ENCODE results near the gene MEF2B.

The MEF2B gene

GRCh38 chr19:19170053-19170872, at the start of gene MEF2B:
Gene MEF2B (minus strand): TSS chr19:19170263. CDS start chr19:19150735, 19,528 bp downstream.
- in situ Hi-C loops (cut with MboI; ENCODE audit: low sequenced_read_pairs) = loop anchor here (25.0 kb wide), 1 partner anchor 317 kb away; no protein-coding TSS in a partner anchor

DNA sequence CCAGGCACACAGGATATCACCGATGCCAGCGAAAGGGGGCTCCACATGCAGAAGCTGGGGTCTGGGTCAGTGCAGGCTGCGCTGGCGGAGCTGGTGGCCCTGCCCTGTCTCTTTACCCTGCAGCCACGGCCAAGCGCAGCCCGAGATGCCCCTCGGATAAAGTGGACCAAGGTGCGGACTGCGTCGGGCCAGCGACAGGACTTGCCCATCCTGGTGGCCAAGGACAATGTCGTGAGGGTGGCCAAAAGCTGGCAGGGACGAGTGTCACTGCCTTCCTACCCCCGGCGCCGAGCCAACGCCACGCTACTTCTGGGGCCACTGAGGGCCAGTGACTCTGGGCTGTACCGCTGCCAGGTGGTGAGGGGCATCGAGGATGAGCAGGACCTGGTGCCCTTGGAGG, 48.8 kb upstream of the MEF2B start:
- in situ Hi-C loops (cut with MboI; ENCODE audit: low sequenced_read_pairs) = no loop called here

DNA sequence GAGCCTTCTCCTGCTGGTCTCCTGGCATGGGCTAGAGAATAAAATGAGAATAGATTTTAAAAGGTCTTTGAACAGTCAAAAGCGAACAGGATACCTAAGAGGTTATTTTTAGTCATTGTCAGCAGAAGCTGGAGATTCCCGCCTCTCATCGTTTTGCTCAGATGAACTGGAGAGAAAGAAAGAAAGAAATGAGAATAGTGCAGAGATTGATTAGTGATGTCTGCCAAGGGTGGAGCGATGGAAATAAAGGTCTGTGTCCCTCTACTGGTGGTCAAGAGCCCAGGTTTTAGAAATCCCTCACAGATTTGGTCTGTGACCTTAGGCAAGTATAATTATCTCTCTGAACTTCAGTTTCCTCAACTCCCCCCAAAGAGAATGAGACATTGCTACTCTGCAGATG, 47.0 kb upstream of the MEF2B start:
- in situ Hi-C loops (cut with MboI; ENCODE audit: low sequenced_read_pairs) = no loop called here

GRCh38 chr19:19215792-19216191, 45.7 kb upstream of the MEF2B start:
- in situ Hi-C loops (cut with MboI; ENCODE audit: low sequenced_read_pairs) = no loop called here

GRCh38 chr19:19214892-19215291, 44.8 kb upstream of the MEF2B start:
- in situ Hi-C loops (cut with MboI; ENCODE audit: low sequenced_read_pairs) = no loop called here

DNA sequence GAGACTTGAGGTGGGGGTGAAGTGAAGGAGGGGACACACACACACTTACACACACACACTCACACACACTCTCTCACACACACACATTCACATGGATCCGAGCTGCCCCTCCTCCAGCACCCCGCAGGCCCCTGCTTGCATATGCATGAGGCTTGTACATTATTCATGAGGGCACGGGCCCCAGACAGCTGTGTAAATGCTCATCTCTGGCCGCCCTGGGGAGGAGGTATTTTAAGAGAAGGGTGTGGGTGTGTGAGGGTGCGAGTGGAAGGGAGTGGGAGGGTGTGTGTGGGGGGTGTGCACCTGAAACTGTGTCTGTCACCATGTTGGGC, 44.1 kb upstream of the MEF2B start:
- in situ Hi-C loops (cut with MboI; ENCODE audit: low sequenced_read_pairs) = no loop called here

DNA sequence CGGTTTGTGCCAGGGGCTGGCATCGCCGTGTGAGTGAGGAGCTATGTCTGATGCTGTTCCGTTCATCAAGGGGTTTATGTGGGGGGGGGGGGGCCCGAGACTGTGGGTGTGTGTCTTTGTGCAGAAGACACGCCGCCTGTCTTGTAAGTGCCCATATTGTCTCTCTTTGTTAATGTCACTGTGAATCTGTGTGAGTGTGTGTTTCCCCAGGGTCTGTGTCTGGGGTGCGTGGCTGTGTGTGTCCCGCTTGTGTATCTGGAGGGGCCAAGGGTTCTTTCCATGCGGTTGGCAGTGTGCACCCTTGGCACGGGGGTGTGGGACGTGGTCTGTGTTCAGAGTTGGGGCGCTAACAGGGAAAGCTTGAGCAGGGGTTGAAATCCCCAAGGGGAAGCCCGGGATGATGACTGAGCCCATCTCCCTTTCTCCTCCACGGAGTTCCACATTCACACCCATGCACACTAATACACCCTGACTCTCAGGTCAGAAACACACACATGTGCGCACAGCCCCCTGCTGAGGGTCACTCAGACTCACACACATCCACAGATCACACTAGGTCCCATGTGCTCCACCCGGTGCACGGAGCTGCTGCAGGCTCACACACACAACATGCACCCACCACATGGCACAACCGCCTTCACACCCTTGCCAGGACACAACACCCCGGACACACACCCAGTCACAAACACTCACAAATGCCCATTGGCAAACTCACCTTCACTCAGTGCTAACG, 43.5 kb upstream of the MEF2B start:
- in situ Hi-C loops (cut with MboI; ENCODE audit: low sequenced_read_pairs) = no loop called here

- in situ Hi-C loops (cut with MboI; ENCODE audit: low sequenced_read_pairs) = no loop called here
Observed at GRCh38 chr19:19212916-19213315, 42.9 kb upstream of the MEF2B start.

- in situ Hi-C loops (cut with MboI; ENCODE audit: low sequenced_read_pairs) = no loop called here
Observed at GRCh38 chr19:19211499-19212420, 41.7 kb upstream of the MEF2B start, which contains the start of gene NCAN. Gene NCAN (plus strand): TSS chr19:19211958. CDS start chr19:19216954, 4,996 bp downstream.

DNA sequence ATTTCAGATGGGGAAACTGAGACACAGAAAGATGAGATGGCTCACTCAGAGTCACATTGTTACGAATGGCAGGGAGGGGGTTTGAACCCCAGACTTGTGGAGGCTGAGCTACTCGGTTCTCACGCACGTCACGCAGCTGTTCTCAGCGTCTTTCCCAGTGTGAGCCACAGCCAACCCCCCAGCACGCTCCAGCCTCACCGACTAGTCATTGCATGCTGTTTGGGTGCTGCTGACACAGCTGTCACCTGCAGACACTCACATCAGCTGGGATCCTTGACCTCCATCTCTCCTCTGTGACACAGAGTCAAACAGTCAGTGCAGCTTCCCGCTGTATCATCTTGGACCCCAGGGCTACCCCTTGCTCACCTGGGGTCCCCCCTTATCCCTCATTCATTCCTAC, 39.3 kb upstream of the MEF2B start:
- in situ Hi-C loops (cut with MboI; ENCODE audit: low sequenced_read_pairs) = no loop called here

- in situ Hi-C loops (cut with MboI; ENCODE audit: low sequenced_read_pairs) = no loop called here
Observed at GRCh38 chr19:19207637-19208572, 37.8 kb upstream of the MEF2B start.

DNA sequence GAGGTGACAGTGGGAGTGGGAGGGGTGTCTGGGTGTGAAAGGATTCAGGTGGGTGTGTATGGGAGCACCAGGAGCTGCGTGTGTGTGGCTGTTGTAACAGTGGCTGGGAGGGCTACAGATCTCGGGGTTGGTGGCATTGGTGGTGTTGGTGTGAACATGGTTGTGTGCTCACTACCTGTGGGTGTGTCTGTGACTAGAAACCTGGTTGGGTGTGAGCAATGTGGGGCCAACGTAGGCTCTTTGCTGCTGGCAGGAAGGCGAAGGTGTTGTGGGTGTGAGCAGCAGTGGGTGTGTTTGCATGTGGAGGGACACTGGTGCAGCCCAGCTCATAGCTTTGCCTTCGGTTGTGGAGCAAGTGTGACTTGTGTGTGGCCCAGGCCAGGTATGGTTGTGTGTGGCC, 36.9 kb upstream of the MEF2B start:
- in situ Hi-C loops (cut with MboI; ENCODE audit: low sequenced_read_pairs) = no loop called here

- in situ Hi-C loops (cut with MboI; ENCODE audit: low sequenced_read_pairs) = no loop called here
Observed at GRCh38 chr19:19205416-19206410, 35.6 kb upstream of the MEF2B start.

GRCh38 chr19:19204181-19204580, 34.1 kb upstream of the MEF2B start:
- in situ Hi-C loops (cut with MboI; ENCODE audit: low sequenced_read_pairs) = no loop called here

- in situ Hi-C loops (cut with MboI; ENCODE audit: low sequenced_read_pairs) = no loop called here
Observed at GRCh38 chr19:19203012-19203856, 33.2 kb upstream of the MEF2B start, which contains the start of gene NR2C2AP. Gene NR2C2AP (minus strand): TSS chr19:19203414. CDS start chr19:19203060, 354 bp downstream.

DNA sequence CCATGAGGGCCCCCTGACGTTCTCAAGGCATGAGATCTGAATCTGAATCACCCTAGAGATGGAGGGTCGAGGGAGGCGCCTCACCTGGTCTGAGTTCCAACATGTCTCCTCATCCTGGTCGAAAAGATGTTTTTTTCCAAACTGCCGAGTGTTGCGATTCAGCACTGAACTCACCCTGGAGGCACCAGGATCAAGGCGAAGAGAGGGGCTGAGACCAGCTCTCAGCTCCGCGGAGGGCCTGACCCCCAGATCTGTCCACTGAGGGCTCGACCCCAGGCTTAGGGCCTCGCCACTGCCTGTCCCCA, 32.6 kb upstream of the MEF2B start:
- in situ Hi-C loops (cut with MboI; ENCODE audit: low sequenced_read_pairs) = no loop called here

DNA sequence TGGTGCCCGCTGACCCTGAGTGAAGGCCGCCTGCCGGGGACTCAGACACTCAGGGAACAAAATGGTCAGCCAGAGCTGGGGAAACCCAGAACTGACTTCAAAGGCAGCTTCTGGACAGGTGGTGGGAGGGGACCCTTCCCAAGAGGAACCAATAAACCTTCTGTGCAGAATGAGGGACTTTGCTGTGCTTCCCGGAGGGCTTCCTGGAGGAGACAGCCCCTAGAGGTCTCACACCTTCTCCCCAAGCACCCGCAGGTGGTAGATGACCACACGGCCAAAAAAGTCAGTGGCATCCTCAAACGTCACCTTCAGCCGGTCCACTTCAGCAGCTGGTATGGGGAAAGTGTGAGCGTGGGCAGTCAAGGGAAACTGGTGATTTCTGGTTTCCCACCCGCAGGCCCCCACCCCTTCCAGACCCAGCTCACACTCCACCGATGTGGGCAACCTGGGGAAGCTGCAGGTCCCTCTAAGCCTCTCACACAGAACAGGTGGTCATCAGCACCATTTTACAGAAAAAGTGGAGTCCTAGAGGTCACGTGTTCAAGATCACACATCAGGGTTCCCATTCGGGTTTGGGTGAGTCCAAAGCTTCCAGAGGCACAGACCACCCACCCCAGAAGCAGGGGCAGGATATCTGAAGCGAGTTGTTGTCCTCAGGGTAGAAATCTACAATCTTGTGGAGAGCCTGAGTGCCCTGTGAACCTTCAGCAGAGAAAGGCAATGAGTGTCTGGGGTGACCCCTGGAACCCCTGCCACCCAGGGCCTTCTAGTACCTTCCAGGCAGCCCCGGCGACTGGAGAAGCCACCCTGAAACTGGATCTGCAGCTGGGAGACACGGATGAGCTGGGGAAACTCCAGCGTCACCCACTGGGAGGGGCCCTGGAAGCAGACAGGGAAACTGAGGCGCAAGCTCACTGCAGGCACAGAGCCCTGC, 31.9 kb upstream of the MEF2B start:
- in situ Hi-C loops (cut with MboI; ENCODE audit: low sequenced_read_pairs) = no loop called here
